Measurements from ENCODE around the gene MB.

DNA sequence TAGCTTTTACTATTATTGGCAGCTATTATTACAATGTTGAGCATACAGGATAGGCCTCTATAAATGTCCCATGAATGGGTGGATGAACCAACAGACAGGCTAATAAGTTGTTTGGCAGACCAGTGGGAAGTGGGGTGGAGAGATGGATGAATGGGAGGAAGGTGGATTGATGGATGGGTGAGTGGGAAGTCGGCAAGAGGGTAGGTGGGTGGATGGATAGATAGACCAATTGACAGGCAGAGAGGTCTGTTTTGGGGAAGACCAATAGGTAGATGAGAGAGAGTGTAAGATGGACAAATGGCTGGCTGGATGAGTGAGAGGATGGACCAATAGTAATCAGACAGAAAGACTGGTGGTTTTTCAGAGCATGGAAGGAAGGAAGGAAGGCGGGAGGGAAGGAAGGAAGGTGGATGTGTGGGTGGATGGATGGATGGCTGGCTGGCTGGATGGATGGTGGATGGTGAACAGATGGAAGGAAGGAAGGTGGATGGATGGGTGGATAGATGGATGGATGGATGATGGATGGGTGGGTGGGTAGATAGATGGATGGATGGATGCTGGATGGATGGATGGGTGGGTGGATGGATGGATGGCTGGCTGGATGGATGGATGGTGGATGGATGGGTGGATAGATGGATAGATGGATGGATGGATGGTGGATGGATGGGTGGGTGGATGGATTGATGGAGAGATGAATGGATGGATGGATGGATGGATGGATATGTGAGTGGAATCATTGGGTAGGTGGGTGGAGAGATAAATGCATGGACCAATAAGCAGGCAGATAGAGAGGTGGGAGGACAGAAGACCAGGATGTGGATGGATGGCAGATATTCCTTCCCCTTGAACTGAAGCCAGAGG is 39.1 kb downstream of the MB start:
- TF ChIP-seq GATA2 (IDR thresholded peaks at IDR 0.05; ENCODE audit: low read depth, low read length) (no peak), GATA3 (IDR thresholded peaks at IDR 0.05; ENCODE audit: low read depth, low read length) (no peak)

Measured in SH-SY5Y (cell line).